Measurements from ENCODE around the gene ARHGAP35.
"Not testable (repeated sequence)": the region's sequence is repeated elsewhere in the genome, so short reads cannot be mapped to it uniquely, and the experiment has no call there.

ARHGAP35 gene

GRCh38 chr19:46872967-46873366 lies 12.2 kb downstream of the ARHGAP35 start:
- no peak for DNase-seq

GRCh38 chr19:46875234-46875633 lies 14.4 kb downstream of the ARHGAP35 start:
- no peak for DNase-seq

GRCh38 chr19:46875657-46876056 lies 14.9 kb downstream of the ARHGAP35 start:
- no peak for DNase-seq

GRCh38 chr19:46878613-46879375 lies 18.0 kb downstream of the ARHGAP35 start:
- DNase-seq, result no peak

GRCh38 chr19:46880431-46880830 lies 19.6 kb downstream of the ARHGAP35 start:
- DNase-seq, result no peak

GRCh38 chr19:46881092-46881491 lies 20.3 kb downstream of the ARHGAP35 start:
- no peak for DNase-seq

- no peak for DNase-seq
These were observed 21.2 kb downstream of the ARHGAP35 start for GRCh38 chr19:46882034-46882433.

- not testable (repeated sequence) for DNase-seq
These were observed 22.0 kb downstream of the ARHGAP35 start for GRCh38 chr19:46882751-46883150.

GRCh38 chr19:46885411-46885810 lies 24.6 kb downstream of the ARHGAP35 start:
- no peak for DNase-seq

- DNase-seq, result no peak
These were observed 25.9 kb downstream of the ARHGAP35 start for GRCh38 chr19:46886546-46887239.

- no peak for DNase-seq
These were observed 26.5 kb downstream of the ARHGAP35 start for GRCh38 chr19:46887240-46887782.

GRCh38 chr19:46890423-46891170 lies 29.8 kb downstream of the ARHGAP35 start:
- DNase-seq, result no peak

GRCh38 chr19:46892252-46893179 lies 31.7 kb downstream of the ARHGAP35 start:
- no peak for DNase-seq

- DNase-seq, result no peak
These were observed 35.4 kb downstream of the ARHGAP35 start for GRCh38 chr19:46896076-46896794.

- no peak for DNase-seq
These were observed 37.9 kb downstream of the ARHGAP35 start for GRCh38 chr19:46898731-46899130.

GRCh38 chr19:46900341-46900740 lies 39.5 kb downstream of the ARHGAP35 start:
- no peak for DNase-seq

GRCh38 chr19:46901701-46902401 lies 41.1 kb downstream of the ARHGAP35 start:
- no peak for DNase-seq

GRCh38 chr19:46902402-46902766 lies 41.6 kb downstream of the ARHGAP35 start:
- no peak for DNase-seq

- DNase-seq, result no peak
These were observed 42.7 kb downstream of the ARHGAP35 start for GRCh38 chr19:46903458-46903857.

GRCh38 chr19:46904114-46905060 lies 43.6 kb downstream of the ARHGAP35 start:
- no peak for DNase-seq

All from activated CD4-positive, alpha-beta T cell treated with anti-CD3 and anti-CD28 coated beads for 1 hour (primary cell).